Measurements from ENCODE around the gene XKR7.

Gene XKR7

DNA sequence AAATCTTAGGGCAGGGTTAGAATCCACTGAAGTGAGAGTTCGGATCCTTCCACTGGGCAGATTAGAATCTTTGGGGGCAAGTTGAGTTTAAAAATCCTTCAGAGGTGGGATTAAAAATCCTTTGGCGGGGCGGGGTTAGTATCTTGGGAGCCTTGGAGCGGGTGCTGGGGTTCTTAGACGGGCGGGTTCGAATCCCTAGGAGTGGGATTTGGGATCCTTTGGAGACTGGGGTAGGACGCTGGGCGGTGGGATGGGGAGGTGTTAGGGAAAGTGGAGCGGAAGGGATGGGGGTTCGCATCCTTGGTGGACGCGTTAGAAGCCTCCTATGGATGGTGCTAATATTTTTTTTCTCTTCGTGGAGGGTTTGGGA is 83.8 kb downstream of the XKR7 start:
- DNase-seq, result no peak

DNA sequence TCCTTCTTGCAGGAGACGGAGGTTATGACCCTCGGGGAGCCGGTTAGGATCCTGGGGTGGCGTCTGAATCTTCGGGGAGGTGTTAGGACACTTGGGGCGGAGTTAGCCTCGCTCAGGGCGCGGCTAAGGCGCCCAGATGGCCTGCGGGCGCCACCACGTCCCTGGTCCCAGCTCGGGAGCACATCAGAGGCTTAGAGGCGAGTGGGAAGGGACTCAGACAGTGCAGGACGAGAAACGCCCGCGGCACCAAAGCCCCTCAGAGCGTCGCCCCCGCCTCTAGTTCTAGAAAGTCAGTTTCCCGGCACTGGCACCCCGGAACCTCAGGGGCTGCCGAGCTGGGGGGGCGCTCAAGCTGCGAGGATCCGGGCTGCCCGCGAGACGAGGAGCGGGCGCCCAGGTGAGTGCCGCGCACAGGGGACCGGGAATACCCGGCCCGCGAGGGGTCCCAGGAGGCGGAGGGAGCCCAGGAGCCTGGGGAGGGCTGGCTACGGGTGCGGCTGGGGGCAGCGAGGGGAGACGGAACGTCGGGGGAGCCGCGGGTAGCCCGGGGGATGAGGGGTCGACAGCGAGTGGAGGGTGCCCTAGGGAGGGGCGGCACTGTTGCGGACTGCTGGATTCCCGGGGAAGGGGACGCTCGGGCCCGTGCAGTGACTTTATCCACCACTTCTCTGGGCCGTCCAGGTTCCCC is 84.3 kb downstream of the XKR7 start, which contains the start of gene HCK:
Gene HCK, plus strand, starts transcription at position 153 of the 688 bp plus-strand sequence.
- DNase-seq, result no peak

DNA sequence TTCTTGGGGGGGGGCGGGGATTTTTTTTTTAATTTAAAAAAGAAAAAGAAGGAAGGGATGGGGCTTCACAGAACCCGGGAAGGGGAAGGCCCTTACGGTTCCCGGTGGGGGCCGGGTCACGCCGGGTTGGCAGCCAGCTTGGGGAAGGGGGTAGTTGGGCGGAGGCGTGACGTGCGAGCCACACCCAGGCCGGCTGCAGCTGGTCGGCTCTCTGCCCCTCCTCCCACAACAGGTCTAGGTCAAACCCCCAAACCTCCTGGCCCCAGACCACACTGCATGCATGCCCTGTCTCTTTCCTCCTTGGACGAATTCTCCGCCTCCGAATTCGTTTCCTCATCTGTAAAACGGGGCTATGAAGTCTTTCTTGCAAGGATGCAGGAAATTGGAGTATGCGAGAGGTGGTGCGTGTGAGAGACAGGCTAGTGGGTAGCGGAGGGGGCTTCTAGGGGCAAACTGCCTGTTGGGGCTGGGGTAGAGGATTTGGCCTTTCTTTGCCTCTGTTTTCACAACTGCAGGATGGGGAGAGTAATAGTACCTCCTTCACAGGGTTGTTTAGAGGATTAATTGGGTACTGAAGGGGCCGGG is 84.9 kb downstream of the XKR7 start:
- no peak for DNase-seq
